CD4-positive, alpha-beta T cell treated with Interleukin-15 for 1 hour (primary cell): Measurements from ENCODE around the gene TMPRSS3.

Experiments used
- DNase-seq: peaks from one replicate; pipeline ENCODE4 v3.0.0-alpha.2; 2020

Gene TMPRSS3

DNA sequence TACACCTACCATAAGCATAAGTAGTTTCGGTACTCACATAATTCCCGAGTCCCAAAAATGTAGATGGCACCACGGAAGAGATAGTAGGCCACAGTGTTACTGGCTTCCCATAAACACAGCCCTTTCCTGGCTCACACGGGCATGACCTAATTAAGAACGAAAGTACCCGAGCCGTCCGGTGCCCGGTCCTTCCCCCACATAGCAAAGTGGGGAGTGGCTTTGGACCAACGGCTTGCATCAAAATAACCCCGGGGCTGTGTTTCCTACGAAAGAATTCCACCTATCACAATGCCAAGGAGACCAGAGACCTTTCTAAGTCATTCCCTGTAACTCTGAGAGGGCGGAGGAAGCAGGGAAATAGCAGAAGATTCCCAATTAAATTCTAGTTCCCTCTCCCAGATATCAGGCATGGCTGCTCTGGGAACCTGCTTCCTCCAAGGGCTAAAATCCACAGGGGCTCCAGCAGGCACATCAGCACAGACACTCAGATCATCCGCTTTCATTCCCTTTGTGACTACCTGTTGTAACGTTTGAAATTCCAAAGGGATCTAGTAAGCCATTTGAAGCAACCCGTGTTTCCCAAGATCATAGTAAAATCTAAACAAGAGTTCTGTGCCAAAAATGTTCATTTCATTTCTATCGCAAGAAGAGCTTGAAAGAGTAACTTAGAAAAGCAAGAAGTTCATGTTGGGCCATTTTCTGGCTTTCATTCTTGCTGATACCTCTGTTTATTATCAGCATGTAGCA, at the start of gene TMPRSS3:
Gene TMPRSS3 (minus strand): TSS at position 148 of the 747 bp plus-strand sequence. CDS start 635 bp downstream, outside the sequence.
- DNase-seq = no peak

DNA sequence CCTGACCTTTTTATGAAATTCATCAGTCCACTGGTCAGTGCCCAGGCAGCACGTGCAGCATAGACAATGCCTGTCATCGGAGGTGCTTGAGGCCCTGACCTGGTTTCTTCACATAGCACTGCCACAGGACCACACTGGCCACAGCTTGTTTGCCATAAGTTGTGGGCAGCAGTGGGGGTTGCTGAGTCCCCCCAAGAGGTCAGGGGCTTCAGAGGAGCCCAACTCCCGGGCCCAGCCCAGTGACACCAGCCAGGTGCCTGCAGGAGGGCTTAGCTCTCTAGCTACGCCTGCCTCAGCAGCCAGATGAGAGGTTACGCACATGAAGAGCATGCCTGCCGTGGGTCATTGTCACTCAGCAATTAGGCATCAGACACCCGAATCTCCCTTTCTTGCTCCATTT, 49.5 kb upstream of the TMPRSS3 start:
- no peak for DNase-seq

DNA sequence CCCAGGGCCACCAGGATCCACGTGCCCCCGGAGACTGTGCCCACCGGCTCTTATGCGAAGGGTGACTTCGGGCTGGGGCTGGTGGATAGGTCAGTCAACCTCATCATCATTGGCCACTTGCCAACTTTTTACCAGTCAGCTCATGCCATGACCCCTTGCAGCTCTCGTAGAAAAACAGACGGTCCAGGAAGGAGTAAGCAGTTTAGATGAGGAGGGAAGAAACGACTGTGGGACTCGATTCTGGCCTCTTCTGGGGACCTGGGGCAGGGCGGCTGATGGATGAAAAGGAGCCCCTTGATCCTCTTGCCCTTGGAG, 48.9 kb upstream of the TMPRSS3 start:
- no peak for DNase-seq

DNA sequence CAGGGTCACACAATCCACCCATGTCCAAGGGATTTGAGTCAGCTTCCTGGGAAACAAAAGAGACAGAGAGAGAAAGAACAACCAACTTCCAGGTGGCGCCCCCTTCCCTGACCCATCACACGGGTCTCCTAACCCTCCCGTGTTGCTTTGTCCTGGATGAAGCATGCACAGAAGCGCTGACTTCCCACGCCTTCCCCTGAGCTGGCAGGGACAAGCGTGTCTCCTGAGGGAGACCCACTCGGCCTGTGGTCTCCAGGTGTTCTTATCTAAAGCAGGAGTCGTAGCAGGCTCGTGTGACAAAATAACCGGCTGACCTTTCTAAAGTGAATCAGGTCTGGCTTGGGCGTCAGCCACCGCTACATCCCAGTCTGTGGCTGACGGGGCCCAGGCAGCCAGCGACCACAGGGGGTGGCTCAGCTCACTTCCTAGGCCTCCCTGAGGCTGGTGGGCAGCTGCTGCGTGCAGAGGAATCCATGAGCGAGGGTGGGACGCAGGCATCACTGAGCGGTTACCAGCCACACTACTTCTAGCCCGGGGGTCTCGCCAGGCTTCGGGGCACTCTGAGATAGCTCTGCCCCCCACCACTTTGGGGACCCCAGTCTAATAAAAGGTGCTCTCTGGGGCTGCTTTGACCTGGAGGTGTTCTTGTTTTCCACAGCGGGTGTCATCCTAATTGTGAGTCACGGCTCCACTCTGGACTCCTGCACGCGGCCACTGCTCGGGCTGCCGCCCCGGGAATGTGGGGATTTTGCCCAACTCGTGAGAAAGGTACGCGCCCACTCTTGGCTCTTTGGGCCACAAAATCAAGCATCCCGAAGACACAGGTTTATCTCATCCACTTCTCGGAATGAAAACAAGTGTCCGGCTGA, 48.3 kb upstream of the TMPRSS3 start:
- no peak for DNase-seq

DNA sequence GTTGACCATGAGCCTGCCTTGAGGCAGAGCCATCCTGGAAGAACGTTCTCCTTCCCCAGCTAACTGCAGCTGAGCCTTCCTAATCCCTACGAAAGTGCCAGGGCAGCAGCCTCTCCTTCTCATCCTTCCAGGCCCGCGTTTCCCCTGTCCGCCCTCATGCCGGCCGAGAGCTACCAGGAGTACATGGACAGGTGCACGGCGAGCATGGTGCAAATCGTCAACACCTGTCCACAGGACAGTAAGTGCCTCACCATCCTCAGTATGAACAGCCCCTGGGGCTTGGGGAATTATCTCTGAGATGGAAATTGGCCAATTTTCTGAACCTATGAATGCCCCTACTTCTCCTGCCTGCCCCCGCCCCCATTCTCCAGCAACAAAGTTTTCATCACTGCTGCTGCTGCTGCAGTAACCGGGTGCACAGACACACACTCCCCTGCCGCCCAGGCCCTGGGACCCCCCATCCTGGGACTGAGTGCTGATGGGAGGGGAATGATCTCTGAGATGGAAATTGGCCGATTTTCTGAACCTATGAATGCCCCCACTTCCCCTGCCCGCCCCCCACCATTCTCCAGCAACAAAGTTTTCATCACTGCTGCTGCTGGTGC, 47.4 kb upstream of the TMPRSS3 start:
- no peak for DNase-seq

DNA sequence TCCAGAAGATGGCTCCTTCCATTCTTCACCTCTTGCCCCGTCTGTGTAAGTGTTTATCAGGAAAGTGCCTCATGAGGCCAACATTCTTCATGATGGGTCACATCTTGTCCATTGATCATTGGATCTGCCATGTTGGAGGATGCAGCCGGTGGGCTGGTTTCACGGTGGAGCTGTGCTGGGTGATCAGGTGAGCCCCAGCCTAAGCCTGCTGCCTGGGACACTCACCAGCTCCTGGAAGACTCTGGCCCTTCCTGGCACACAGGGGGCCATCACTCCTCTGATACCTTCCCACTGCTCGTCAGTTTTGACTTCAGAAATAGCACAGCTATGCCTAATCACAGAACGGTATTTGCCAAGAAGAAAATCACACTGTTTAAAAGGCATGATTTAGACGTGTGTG, 46.1 kb upstream of the TMPRSS3 start:
- no peak for DNase-seq

DNA sequence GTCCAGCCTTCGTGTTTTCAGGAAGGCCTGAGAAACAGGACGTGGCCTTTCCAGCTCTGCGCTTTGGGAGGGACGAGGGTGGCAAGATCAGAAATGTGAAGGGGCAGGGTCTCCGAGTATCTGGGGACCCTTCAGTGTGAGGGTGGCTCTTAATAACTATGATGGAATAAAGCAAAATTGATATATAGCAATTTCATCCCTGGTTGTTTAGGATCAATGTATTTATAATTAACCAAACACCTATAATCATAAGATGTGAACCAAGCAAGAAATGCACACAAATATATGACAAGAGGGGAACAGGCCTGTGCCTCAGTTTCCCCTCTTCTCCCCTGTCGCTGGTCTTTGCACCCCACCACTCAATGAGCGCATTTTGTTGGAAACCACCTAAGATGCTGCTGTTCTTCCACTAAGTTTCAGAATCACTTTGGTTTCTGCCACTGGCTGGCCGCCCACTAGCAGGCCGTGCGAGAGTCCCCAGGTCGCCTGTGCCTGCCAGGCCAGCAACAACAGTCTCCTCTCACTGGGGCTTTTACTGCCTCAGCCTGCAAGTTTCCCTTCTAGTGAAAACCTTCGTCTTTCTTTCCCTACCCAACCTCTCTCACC, 44.4 kb upstream of the TMPRSS3 start:
- DNase-seq = no peak

DNA sequence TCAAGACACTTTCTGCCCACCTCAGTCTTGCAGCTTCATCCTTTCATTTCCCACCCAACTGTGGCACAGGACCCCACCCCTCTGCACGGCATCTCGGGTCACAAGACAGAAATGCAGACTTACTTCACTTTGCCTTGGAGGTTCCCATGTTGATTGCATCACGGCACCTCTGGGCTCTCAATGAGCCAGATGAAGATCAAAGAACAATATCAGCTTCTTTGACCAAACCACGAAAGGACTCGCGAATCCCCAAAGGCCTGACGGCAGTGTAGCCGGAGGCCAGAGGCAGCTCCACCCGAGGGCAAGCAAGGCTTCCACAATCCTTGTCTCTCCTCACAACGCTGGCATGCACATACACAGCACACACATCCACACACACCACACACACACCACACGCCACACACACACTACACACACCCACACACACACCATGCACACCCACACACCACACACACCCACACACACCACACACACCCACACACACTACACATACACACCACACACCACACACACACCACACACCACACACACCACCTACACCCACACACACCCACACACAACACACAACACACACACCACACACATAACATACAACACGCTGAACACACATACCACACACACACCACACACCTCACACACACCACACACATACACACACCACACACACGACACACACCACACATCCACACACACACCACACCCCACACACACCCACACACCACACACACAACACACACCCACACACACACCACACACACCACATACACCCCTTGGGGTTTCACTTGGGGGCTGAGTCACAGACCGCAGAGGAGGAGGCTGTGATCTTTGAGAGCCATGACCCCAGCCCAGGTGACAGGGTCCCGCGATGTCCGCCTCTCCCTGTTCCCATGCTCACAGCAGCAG, 43.7 kb upstream of the TMPRSS3 start:
- DNase-seq = peak; percentile 26

DNA sequence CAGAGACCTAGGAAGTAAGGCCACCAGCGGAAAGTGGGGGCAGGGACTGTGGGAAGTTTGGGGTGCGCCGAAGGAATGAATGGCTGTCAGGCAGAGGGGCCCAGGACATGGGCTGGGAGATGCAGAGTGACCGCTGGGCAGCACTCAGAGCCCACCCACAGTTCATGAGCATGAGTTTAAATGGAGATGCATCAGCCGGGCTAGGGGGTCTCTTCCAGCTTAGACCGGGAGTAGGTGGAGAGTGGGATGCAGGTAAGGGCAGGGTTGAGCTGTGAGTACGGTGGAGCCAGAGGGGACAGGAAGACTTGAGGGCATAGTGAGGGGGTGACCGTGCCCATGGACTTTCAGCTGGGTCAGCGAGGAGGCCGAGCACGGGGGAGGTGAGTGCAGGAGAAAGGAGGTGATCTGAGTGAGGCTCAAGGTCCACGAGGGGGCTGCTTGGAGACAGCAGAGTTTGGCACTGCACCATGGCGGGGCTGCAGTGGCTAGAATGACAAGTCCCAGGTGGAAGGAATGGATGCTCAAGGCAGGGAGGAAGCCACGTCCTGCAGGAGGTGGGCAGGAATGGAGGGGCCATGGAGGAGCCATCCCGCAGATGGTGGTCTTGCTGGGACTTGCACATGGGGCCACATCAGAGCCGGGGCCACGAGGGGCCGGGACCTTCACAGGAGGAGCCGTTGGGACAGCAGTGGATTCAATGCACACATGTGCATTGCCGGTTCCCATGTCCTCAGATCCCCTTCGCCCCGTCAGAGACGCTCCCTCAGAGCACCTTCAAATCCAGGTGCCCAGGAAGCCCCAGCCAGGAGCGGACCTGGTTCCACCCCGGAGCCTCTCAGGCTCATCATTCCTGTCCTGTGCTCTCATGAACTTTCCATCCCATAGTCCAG, 42.7 kb upstream of the TMPRSS3 start:
- no peak for DNase-seq

DNA sequence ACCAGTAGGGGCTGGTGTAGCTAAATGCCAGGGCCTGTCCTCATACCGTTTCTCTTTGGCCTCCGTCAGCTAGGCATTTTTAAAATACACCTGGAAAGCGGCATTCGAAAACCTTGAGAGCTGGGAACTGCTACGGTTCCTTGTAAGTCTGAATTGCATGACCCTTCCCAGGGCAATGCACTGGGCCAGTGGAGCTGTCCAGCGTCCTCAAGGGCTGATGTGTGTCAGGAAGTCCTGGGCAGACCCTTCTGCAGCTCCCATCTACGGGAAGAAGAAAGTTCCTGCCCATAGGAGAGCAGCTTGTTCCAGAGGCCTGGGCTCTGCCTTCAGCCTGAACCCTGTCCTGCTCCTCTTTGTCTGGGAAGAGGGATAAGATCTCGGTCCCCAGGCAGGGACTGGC, 41.9 kb upstream of the TMPRSS3 start:
- DNase-seq = no peak

DNA sequence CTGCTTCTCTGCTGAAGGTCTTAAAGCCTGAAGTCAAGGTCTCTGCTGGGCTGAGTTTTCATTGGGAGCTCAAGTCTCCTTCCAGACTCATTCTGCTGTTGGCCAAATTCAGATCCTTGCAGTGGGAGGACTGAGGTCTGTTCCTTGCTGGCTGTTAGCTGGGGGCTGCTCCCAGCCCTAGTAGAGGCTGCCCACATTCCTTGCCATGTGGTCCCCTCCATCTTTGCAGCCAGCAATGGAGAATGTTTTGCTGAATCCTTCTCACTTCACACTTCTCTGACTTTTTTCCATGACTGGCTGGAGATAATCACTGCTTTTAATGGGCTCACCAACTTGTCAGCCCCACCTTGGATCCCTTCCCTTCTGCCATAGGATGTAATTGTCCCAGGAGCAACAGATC, 41.1 kb upstream of the TMPRSS3 start:
- DNase-seq = no peak

DNA sequence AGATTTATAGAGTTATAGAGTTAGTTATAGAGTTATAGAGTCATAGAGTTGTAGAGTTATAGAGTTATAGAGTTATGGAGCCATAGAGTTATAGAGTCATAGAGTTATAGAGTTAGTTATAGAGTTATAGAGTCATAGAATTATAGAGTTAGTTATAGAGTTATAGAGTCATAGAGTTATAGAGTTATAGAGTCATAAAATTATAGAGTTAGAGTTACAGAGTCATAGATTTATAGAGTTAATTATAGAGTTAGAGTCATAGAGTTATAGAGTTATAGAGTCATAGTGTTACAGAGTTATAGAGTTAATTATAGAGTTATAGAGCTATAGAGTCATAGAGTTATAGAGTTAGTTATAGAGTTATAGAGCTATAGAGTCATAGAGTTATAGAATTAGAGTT, 40.0 kb upstream of the TMPRSS3 start:
- DNase-seq = no peak

DNA sequence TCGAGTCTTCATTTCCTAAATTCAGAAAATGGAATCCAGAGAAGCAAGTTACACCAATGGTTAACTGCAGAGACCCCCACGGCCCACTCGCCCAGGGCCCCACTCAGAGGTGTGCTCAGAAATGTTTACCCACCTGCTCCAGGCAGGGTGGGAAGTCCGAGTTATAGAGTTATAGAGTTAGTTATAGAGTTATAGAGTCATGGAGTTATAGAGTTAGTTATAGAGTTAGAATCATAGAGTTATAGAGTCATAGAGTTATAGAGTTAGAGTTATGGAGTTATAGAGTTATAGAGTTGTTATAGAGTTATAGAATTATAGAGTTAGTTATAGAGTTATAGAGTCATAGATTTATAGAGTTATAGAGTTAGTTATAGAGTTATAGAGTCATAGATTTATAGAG, 39.5 kb upstream of the TMPRSS3 start:
- no peak for DNase-seq

DNA sequence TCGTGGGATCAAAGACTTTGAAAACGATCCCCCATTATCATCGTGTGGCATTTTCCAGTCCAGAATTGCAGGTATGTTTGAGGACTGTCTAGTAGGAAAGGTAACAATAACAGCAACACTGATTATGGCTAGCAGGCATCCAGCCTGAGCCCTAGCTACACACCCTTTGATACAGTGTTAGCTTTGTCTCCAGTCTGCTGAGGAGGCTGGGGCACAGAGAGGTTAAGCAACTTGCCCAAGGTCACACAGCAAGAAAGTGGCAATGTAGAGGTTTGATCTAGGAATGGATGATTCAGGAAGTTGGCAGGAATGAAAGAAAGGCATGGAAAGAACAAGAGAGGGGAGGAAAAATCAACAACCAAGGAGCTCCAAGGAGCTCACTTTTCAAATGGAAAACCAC, 39.0 kb upstream of the TMPRSS3 start:
- no peak for DNase-seq

DNA sequence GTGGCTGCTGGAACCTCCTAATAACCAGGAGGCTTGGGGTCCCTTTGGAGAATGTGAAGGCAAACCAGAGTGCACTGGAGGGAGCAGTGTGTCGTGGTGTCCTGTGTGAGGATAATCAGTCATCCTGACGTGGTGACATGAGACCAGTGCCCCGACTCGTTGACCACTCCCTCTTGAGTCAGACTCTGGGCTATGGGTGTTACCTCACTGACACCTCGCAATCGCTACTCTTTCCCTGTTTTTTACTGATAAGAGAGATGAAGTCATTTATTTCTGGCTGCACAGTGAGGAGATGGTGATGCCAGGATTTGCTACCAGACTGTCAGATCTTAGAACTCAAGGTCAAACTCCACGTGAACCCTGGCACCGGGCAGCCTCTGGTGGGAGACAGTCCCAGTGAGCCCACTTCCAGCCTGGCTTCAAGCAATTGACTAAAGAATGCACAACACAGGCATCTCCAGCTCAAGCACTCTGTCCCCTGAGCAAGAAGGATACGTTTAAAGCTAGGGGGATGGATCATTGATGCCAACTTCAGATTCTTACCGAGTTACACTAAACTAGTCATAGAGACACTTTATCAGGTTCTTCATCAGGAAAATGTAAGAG, 38.2 kb upstream of the TMPRSS3 start:
- DNase-seq = no peak

DNA sequence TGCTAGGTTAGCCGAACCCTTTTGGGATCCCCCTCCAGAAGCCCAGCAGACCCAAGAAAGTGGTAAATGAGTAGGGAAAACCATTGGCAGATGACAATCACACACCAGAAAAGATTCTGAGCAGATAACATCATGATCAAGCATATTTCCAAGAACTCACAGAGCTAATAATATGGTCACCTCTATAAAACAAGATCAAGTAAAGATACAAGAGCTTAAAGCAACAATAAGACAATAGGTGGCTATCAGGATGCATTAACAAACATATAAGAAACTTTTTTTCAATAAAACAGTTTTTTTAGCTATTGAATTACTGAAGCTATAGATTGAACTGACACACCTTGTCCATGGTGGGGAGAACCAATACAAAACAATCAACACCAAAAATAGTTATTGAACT, 36.8 kb upstream of the TMPRSS3 start:
- no peak for DNase-seq

DNA sequence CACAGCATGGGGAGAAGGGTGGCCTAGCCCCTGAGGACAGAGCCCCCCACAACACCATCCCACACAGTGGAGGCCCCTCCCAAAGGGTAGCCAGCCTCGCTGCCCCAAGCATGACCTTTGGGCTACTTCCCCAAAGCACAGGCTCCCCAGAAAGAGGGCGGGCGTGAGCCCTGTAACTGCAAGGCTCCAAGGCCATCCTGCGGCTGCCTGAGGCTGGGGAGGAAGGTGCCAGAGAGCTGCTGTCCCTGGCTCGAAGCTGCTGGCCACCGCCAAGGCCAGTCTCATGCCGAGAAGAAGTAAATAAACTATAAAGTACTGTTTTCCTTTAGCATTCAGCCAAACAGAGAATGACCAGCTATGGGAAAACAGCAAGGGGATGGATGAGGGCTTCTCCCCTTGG, 35.3 kb upstream of the TMPRSS3 start:
- DNase-seq = no peak

DNA sequence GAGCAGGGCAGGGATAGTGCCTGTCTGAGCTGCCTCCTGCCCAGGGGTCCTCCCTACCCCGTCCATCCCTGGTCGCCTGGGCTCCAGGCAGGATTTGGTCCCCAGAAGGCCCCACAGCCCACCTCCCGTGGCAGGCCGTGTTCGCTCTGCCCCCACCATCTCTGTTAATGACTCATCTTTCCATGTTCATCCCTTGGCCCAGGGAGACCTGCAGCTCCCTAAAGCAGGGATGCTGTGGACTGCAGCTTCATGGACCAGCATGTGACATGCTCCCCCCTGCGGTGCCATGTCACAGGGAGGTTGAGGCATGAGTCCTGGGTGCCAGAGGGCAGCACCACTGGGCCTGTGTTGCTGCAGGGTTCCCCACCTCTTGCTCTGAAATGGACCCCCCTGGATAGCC, 34.7 kb upstream of the TMPRSS3 start:
- DNase-seq = no peak

DNA sequence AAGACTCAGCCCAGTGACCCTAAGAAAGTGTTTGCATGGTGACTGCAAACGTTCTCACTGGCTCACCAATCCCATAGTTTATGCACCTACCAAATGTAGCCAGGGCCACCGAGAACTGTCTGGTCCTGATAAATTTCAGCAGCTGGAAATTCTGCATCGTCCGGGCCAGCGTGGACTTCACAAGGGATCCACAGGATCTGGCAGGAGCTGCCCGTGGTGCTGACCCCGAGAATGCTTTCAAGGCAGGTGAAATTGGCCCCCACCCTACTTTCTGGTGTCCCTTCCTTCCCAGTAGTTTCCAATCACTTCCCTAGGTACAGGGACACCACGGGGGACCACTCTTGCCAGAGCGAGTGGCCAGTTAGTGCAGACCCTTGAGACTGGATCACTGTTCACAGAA, 34.0 kb upstream of the TMPRSS3 start:
- no peak for DNase-seq

DNA sequence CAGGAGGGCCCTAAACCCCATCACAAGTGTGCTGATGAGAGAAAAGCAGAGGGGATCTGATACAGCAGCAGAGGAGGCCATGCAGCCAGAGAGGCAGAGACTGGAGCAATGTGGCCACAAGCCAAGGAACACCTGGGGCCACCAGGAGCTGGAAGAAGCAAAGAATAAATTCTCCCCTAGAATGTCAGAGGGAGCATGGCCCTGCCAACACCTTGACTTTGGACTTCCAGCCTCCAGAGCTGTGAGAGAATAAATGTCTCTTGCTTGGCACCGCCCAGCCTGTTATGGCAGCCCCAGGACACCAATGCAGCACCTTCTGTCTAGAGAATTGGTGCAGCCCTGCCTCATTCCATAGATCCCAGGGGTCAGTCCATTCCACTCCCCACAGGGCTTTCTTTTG, 33.2 kb upstream of the TMPRSS3 start:
- DNase-seq = no peak

DNA sequence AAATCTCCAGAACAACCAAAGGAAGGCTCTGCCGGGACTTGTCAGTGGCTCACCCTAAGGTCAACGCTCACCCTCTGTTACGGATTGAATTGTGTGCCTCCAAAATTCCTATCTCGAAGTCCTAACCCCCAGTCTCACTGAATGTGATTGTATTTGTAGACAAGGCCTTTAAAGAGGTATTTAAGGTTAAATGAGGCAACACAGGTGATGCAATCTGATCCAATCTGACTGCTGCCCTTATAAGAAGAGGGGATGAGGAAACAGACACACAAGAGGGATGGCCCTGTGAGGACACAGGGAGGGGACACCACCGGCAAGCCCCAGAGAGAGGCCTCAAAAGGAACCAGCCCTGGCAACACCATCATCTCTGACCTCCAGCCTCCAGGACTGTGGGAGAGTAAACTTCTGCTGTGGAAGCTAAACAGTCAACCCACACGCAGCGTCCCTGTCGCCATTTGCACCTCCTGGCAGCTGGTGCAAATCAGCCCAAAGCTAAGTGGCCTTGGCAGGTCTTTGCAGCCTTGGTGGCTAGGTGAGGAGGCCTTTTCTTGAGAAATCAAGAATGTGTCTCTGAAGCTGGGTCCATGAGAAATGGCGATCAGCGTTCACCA, 32.1 kb upstream of the TMPRSS3 start:
- no peak for DNase-seq
